Caki2 (cell line): ENCODE measurements around the gene MAG. TPM values are rescaled to one million over a fixed set of nuclear protein-coding genes. Genes with fewer than 3 reads are reported as not detected.

Experiments
- DNase-seq: peaks from one replicate; pipeline ENCODE4 v3.0.0-alpha.2; 2015; ENCODE audit warnings: low read depth
- in situ Hi-C: cut with HindIII; loops from 2 replicates; pipeline ENCODE4 v1.10.0; 2016; ENCODE audit warnings: low sequenced_read_pairs, low pct_unique_long_range_greater_than_20kb, mixed read lengths
- total RNA-seq: library from RNA; depleted of rRNA; stranded (reverse); fragments of >200 nt; shearing (Covaris generic); gene quantifications from 2 replicates; pipeline ENCODE4 v1.2.3, GENCODE V29; 2014; ENCODE audit warnings: low replicate concordance

MAG gene
- total RNA-seq, 1 experiment from 2014 or later: 5.7 TPM

GRCh38 chr19:35293808-35294207, 1.8 kb downstream of the MAG start:
- in situ Hi-C loops: no loop called here
- no peak for DNase-seq

DNA sequence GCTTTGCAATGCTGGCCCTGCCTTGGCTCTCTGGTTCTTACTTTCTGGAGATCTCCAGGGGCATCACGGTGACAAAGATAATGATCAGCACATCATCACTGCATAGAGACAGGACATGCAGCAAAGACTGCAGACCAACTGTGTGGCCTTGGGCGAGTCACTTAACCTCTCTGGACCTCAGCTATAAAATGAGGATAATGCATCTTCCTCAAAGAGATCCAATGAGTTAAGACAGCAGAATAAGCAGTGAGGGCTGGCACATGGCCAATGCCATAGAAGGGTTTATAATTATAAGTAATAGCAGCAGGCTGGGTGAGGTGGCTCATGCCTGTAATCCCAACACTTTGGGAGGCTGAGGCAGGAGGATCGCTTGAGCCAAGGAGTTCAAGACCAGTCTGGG, 2.4 kb downstream of the MAG start:
- in situ Hi-C loops: no loop called here
- no peak for DNase-seq

GRCh38 chr19:35294859-35295791, 3.2 kb downstream of the MAG start:
- DNase-seq: no peak
- in situ Hi-C loops: no loop called here

DNA sequence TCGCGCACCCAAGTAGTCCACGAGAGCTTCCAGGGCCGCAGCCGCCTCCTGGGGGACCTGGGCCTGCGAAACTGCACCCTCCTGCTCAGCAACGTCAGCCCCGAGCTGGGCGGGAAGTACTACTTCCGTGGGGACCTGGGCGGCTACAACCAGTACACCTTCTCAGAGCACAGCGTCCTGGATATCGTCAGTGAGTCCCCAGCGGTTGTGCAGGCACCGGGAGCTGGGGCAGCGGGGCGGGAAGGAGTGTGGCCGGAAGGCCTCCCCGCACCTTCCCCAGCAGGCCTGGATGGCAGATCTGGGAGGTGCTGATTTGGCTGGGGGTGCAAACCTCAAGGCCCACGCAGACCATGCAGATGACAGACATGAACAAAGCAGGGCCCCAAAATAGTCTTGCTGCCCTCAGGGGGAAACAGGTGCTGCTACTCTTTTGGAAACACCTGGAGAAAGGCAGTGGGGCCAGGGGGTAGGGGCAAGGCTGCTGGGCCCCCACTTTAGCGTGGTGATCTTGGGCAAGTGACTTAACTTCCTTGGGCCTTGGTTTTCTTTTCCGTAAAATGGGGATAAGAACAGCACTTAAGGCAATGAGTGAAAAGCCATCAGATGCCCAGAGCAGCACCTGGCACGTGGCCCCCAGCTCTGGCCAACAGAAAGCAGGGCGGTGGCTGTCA, 4.0 kb downstream of the MAG start:
- no peak for DNase-seq
- in situ Hi-C loops: no loop called here

DNA sequence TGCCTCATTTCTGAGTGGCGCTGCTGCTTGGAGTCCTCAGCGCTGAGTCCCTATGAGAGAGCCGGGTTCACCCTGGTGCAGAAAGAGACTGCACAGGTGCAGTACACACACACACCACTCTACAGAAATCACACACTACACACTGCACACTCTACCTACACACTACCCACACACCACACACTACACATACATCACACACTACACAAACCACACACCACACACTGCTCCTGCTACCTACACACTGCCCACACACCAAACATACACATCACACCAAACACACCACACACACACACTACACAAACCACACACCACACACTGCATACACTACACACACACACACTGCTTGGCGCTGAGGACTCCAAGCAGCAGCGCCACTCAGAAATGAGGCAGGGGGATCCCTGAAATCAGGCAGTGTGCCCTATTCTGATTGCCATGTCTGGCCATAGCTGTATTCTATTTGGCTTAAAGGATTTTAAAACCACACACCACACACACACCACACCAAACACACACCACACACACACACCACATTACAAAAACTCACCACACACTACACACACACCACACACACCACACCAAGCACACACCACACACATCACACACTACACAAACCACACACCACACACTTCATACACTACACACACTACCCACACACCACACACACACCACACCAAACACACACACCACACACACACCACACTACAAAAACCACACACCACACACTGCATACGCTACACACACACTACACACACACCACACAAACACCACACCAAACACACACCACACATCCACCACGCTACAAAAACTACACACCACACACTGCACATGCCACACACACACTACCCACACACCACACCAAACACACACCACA, 4.9 kb downstream of the MAG start:
- in situ Hi-C loops: no loop called here
- no peak for DNase-seq

DNA sequence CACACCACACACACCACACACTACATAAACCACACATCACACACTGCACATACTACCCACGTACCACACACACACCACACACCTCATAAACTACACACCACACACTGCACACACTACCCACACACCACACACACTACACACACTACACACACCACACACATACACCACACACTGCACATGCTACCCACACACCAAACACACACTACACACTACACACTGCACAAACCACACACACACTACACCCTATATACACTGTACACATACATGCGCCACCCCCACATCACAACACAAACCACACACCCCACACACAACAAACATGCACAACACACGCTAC, 5.5 kb downstream of the MAG start:
- DNase-seq: no peak
- in situ Hi-C loops: no loop called here

DNA sequence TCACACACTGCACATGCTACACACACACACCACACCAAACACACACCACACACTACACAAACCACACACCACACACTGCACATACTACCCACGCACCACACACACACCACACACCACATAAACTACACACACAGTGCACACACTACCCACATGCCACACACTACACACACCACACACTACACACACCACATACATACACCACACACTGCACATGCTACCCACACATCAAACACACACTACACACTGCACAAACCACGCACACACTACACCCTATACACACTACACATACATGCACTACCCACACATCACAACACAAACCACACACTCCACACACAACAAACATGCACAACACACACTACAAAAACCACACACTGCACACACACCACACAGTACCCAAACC, 6.0 kb downstream of the MAG start:
- DNase-seq: no peak
- in situ Hi-C loops: no loop called here

DNA sequence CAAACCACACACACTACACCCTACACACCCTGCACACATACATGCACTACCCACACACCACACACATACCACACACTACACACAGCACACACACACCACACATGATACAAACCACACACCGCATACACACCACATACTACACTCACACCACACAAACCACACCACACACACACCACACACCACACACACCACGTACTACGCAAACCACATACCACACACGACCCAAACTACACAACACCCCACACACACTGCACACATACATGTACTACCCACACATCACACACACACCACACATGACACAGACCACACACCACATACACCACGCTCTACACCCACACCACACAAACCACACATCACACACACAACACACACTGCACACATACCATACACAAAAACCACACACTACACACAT, 6.6 kb downstream of the MAG start:
- no peak for DNase-seq
- in situ Hi-C loops: no loop called here

GRCh38 chr19:35299523-35300338, 7.8 kb downstream of the MAG start:
- in situ Hi-C loops: no loop called here
- no peak for DNase-seq

GRCh38 chr19:35300339-35300649, 8.3 kb downstream of the MAG start:
- in situ Hi-C loops: no loop called here
- DNase-seq: no peak

DNA sequence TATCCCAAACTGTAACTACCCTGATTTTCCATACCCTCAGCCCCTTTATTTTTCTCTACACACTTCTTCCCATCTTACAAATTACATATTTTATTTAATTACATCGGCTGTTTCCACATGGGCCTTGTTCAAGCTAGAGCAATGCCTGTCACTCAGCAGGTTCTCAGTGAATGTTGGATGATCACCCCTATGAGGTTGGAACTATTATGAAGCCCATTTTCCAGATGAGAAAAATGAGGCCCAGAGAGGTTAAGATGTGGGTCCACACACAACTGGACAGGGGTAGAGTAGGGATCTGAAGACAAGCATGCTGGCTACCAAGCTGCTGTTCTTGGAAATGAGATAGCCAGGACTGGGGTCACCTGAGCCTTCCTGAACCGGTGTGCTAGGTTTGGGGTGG, 10.0 kb downstream of the MAG start:
- DNase-seq: no peak

DNA sequence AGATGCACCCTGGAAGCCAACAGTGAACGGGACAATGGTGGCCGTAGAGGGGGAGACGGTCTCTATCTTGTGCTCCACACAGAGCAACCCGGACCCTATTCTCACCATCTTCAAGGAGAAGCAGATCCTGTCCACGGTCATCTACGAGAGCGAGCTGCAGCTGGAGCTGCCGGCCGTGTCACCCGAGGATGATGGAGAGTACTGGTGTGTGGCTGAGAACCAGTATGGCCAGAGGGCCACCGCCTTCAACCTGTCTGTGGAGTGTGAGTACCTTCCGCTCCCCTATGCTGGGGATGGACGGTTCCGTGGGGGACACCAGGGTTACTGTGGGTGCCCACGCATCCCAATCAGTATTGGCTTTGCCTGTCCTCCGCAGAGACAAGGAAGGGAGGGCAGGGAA, 10.5 kb downstream of the MAG start:
- DNase-seq: no peak
- in situ Hi-C loops: no loop called here

More for the DNA sequence above, 10.0 kb downstream of the MAG start:
- in situ Hi-C loops: no loop called here

DNA sequence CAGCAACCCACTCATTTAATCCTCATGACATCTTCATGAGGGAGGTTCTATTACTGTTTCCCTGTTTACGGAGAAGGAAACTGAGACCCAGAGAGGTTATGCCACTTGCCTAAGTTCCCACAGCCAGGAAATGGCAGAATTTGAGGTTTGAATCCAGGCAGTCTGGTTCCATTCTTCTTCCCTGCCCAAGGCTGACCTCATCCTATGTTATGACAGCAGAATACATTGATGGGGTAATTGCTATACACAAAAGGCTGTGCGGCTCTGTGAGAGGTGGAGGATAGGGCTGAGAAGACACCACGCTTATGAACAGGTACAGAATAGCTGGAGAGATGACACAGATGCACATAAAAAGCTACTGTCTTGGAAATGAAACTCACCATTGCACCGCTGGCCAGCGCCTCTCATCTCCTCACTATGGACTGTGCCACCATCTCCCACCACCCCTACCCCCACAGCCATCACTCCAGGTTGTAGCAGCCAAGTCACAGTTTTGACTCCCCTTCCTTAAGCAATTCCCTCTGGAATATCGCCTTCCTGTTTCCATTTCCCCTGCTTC, 11.5 kb downstream of the MAG start:
- DNase-seq: no peak
- in situ Hi-C loops: no loop called here

DNA sequence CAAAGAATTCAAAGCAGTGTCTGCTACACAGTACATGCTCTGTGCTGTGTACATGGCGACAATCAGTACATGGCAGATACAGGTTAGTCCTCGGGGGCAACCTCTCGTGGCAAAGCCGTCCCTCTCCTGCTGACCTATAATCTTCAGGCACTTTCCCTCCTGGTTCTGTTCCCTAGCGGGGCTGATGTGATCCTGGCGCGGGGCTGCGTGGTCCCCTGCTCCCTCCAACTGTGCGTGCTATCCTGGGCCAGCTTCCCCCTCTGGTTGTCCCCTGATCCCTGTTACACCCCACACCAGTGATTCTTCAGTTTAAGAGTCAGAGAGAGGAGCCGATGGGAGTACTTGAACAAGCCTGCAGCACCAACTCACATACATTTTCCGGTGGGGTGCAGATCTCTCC, 12.1 kb downstream of the MAG start:
- no peak for DNase-seq
- in situ Hi-C loops: no loop called here

- in situ Hi-C loops: no loop called here
- DNase-seq: no peak
Observed at GRCh38 chr19:35305181-35305580, 13.2 kb downstream of the MAG start.

DNA sequence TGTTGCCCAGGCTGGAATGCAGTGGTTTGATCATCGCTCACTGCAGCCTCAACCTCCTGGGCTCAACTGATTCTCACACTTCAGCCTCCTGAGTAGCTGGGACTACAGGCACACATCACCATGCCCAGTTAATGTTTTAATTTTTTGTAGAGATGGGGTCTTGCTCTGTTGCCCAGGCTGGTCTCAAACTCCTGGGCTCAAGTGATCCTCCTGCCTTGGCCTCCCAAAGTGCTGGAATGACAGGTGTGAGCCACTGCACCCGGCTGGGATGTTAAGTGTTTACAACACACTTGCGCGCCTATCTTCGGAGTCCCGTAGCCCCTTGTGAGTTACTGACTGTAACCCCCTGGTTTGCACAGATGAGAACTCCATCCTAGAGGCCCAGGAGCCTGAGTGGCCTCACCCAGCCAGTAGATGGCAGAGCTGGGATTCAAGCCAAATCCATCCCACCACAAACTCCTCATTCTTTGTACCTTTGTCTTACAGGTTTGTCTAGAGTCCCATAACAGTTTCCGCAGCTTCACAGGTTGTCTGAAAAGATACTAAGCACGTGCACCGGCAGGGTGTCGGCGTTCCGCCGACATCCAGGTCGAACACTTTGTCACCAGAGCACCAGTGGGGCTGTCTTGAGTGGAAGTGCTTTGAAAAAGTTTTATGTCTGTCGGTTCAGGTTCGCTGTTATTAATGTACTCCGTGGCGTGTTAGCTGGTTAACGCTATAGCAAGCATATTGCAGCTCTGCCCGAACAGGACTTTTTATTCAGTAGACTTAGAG, 14.7 kb downstream of the MAG start:
- in situ Hi-C loops: no loop called here
- no peak for DNase-seq

DNA sequence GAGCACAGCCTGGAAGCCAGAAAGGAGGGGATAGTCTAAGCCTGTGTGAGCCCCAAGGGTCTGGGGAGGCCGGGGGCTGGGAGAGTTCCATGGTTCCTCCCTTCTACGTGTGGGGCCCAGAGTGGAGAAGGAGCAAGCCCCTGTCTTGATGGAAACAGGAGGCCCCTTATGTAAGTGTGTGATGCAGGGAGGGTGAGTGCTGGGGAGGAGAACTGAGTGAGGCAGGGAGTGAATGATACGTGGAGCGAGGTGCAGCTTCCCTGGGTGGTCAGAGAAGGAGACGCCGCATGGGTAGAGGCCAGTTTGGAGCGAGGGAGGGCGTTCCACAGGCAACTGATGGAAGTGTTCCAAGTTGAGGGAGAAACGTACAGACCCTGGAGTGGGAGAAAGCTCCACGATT, 16.0 kb downstream of the MAG start:
- DNase-seq: no peak

More for the DNA sequence above, 16.0 kb downstream of the MAG start:
- in situ Hi-C loops: no loop called here
